DND-41 (cell line): ENCODE results near the gene SAMD9.

ENCODE experiments used
- ATAC-seq: fragments of 200-7000 bp; cut with Tn5 transposase; 3 replicates; pipeline ENCODE4 v1.9.1; 2021; ENCODE audit warnings: low read depth; ENCODE audit not compliant: insufficient read depth
- DNase-seq: peaks from one replicate; pipeline ENCODE4 v3.0.0-alpha.2; 2020
- H2AFZ ChIP-seq: 2 replicates; pipeline ENCODE4 v1.6.0; 2012; ENCODE audit warnings: low read depth, low read length
- H3K27ac ChIP-seq: 2 replicates; pipeline ENCODE4 v1.5.1; 2012; ENCODE audit warnings: low read length, inconsistent platforms
- H3K27me3 ChIP-seq: fragments of 200-600 bp; sonication (generic); 2 replicates; pipeline ENCODE4 v1.6.0; 2012; ENCODE audit warnings: low read length, mild to moderate bottlenecking, inconsistent platforms; ENCODE audit not compliant: insufficient read depth, poor library complexity
- H3K36me3 ChIP-seq: 2 replicates; pipeline ENCODE4 v1.5.1; 2012; ENCODE audit warnings: low read length, inconsistent platforms; ENCODE audit not compliant: insufficient read depth
- H3K4me1 ChIP-seq: 2 replicates; pipeline ENCODE4 v1.5.1; 2012; ENCODE audit warnings: mild to moderate bottlenecking, low read length; ENCODE audit not compliant: insufficient read depth
- H3K4me2 ChIP-seq: 2 replicates; pipeline ENCODE4 v1.6.0; 2012; ENCODE audit warnings: mild to moderate bottlenecking, moderate library complexity, low read length, inconsistent platforms; ENCODE audit not compliant: insufficient read depth
- H3K4me3 ChIP-seq, 2 experiments: fragments of 200-600 bp in 1 of 2; shearing (Covaris generic) in 1 of 2; 2 replicates each; pipeline ENCODE4 v1.5.1; 2012 to 2016; ENCODE audit warnings: inconsistent platforms in 2 of 2, low read length in 2 of 2, mild to moderate bottlenecking in 2 of 2, low read depth in 1 of 2, moderate library complexity in 1 of 2
- H3K79me2 ChIP-seq: 2 replicates; pipeline ENCODE4 v1.6.0; 2012; ENCODE audit warnings: low read length, inconsistent platforms; ENCODE audit not compliant: insufficient read depth
- H3K9ac ChIP-seq: 2 replicates; pipeline ENCODE4 v1.6.0; 2012; ENCODE audit warnings: low read depth, mild to moderate bottlenecking, inconsistent platforms, low read length, moderate library complexity
- H3K9me3 ChIP-seq: 2 replicates; pipeline ENCODE4 v1.5.1; 2012; ENCODE audit warnings: low read length, moderate library complexity, mild to moderate bottlenecking, inconsistent platforms; ENCODE audit not compliant: insufficient read depth, severe bottlenecking
- H4K20me1 ChIP-seq: 2 replicates; pipeline ENCODE4 v1.6.0; 2012; ENCODE audit warnings: low read length; ENCODE audit not compliant: insufficient read depth
- EZH2 ChIP-seq: IDR thresholded peaks from 3 replicates; pipeline ENCODE4 v1.6.1; 2012; ENCODE audit warnings: borderline replicate concordance, low read depth, mild to moderate bottlenecking, moderate library complexity, low read length, inconsistent platforms; ENCODE audit not compliant: severe bottlenecking
- TF ChIP-seq, protein P1 (sequence below): IDR thresholded peaks from 2 replicates; pipeline ENCODE4 v1.5.1; 2012; ENCODE audit warnings: borderline replicate concordance, low read length, moderate library complexity, mild to moderate bottlenecking; ENCODE audit not compliant: poor library complexity, severe bottlenecking; ENCODE audit errors: extremely low read depth

SAMD9 gene

DNA sequence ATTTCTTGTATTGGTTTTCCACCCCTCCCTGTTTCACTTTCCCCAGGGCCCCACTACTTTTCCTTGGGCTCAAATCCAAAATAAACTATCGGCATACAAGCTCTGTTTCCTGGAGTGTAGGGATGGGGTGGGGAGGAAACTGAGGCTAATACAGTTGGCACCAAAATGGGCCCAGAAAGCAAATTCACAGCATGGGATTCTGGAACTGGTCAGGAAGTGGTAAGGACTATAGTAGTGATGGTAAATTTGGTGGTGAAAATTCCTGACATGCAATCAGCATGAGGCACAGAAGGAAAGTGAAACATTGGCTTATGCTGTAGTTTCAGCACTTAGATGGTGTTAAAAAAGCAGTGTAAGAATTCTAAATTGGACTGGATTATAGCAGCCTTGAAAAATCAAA lies 39.1 kb upstream of the SAMD9 start:
- H3K4me2 ChIP-seq: no peak overlapping the region
- no peak overlapping the region for H3K9ac ChIP-seq
- TF ChIP-seq EZH2: no peak
- TF ChIP-seq, protein P1, sequence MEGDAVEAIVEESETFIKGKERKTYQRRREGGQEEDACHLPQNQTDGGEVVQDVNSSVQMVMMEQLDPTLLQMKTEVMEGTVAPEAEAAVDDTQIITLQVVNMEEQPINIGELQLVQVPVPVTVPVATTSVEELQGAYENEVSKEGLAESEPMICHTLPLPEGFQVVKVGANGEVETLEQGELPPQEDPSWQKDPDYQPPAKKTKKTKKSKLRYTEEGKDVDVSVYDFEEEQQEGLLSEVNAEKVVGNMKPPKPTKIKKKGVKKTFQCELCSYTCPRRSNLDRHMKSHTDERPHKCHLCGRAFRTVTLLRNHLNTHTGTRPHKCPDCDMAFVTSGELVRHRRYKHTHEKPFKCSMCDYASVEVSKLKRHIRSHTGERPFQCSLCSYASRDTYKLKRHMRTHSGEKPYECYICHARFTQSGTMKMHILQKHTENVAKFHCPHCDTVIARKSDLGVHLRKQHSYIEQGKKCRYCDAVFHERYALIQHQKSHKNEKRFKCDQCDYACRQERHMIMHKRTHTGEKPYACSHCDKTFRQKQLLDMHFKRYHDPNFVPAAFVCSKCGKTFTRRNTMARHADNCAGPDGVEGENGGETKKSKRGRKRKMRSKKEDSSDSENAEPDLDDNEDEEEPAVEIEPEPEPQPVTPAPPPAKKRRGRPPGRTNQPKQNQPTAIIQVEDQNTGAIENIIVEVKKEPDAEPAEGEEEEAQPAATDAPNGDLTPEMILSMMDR: no peak
- H4K20me1 ChIP-seq: no peaks in the 10 kb centered on the region
- ATAC-seq (no peak), DNase-seq (no peak)
- H3K79me2 ChIP-seq: no peaks in the 10 kb centered on the region
- H3K36me3 ChIP-seq: no peaks in the 10 kb centered on the region
- no peak overlapping the region for H3K27ac ChIP-seq
- no peak overlapping the region for H3K4me3 ChIP-seq
- no peaks in the 10 kb centered on the region for H3K4me1 ChIP-seq
- H3K27me3 ChIP-seq: peaks cover 4% of the 10 kb centered on the region
- peaks cover 9% of the 10 kb centered on the region for H3K9me3 ChIP-seq
- H2AFZ ChIP-seq: no peak overlapping the region

DNA sequence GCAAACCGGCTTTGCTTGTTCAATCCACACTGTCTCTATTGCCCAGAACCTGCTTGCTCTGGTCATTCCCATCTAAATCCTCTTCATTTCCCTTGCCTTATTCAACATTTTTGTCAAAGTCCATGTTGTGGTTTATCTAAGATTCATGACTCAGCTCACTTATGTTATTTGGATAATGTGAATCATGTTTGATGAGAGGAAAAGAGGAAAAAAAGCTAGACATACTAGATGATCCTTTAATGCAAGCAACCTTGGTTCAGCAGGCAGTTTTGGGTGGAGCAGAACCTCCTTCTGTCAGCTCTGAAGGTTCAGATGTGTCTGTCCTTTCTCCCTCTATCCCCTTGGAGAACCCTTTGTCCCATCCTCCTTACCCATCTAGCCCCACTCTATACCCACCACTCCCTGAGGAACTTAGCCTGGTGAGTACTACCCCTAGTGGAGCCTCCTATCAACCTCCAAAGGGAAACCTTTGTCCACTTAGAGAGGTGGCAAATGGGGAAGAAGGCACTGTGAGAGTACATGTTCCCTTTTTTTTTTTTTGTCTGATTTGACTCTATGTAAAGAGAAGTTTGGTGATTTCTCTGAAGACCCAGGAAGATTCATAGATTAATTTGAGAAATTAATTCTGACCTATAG lies 32.5 kb upstream of the SAMD9 start:
- Histone ChIP-seq H3K36me3 (no peaks in the 10 kb centered on the region), H3K9me3 (no peaks in the 10 kb centered on the region), H3K27me3 (no peaks in the 10 kb centered on the region), H3K9ac (no peak overlapping the region), H3K4me1 (peaks cover 27% of the 10 kb centered on the region), H4K20me1 (no peaks in the 10 kb centered on the region), H3K4me2 (no peak overlapping the region), H3K79me2 (peaks cover 22% of the 10 kb centered on the region), H2AFZ (0 out of 2 replicates have a peak overlapping the region, but pooled peaks have one; percentile 22), H3K4me3 (no peak overlapping the region), H3K27ac (no peak overlapping the region)
- ATAC-seq (no peak), DNase-seq (no peak)
- TF ChIP-seq, protein P1: no peak
- TF ChIP-seq EZH2: no peak

DNA sequence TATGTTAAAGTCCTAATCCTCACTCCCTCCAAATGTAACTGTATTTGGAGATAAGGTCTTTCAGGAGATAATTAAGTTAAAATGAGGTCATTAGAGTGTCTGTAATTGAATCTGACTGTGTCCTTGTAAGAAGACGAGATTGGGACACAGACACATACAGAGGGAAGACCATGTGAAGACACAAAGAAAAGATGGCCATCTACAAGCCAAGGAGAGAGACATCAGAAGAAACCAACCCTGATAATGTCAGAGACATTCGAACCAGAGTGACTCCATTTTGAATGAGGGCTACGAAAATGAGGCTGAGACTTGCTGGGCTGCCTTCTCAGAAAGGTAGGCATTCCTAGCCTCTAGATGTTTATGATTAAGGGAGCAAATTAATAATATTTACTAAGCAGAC lies 30.9 kb upstream of the SAMD9 start:
- H3K9ac ChIP-seq: peak overlapping the region; percentile 61
- peaks cover 22% of the 10 kb centered on the region for H3K79me2 ChIP-seq
- H3K27ac ChIP-seq: peak overlapping the region; percentile 81
- DNase-seq: no peak
- TF ChIP-seq EZH2: no peak
- TF ChIP-seq, protein P1: no peak
- no peaks in the 10 kb centered on the region for H4K20me1 ChIP-seq
- peaks cover 27% of the 10 kb centered on the region for H3K4me1 ChIP-seq
- no peaks in the 10 kb centered on the region for H3K27me3 ChIP-seq
- no peak for ATAC-seq
- H3K4me2 ChIP-seq: peak overlapping the region; percentile 88
- peaks cover 13% of the 10 kb centered on the region for H3K36me3 ChIP-seq
- no peaks in the 10 kb centered on the region for H3K9me3 ChIP-seq
- peak overlapping the region; percentile 81 for H2AFZ ChIP-seq
- peak overlapping the region in 1 of 2 experiments; percentile 73; a peak in 2 of 4 replicates for H3K4me3 ChIP-seq

DNA sequence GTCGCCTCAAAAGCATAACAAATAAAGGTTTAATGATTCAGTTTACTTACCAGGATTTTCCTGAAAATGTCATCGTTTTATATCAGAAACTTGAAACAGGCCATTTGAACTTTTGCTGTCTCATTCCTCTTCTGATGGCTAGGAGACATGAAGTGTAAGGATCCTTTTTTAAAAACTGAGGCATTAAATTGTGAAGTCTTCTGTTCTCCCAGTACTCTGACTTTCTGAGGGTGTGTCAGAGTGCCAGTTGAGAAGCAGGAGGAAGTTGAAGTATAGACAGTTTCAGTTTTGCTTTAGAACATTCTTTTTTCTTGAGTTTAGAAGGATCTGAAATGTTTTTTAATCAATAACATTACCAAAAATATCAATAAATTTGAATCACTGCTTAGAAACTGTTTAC lies 30.4 kb upstream of the SAMD9 start, which contains the start of gene SAMD9L:
Gene SAMD9L (minus strand): TSS at position 242 of the 400 bp plus-strand sequence. CDS start 12,414 bp downstream, outside the sequence.
- peak within 1 kb of the TSS; percentile 88 for H3K4me2 ChIP-seq
- H3K79me2 ChIP-seq: peaks cover 22% of the 10 kb centered on the region
- no peaks in the 10 kb centered on the region for H3K27me3 ChIP-seq
- peak within 1 kb of the TSS; percentile 81 for H3K27ac ChIP-seq
- H3K4me1 ChIP-seq: peaks cover 27% of the 10 kb centered on the region
- ATAC-seq: peak; percentile 66
- no peak for TF ChIP-seq EZH2
- TF ChIP-seq, protein P1: no peak
- peak within 1 kb of the TSS; percentile 44 to 73 for H3K4me3 ChIP-seq
- no peaks in the 10 kb centered on the region for H4K20me1 ChIP-seq
- peak within 1 kb of the TSS; percentile 61 for H3K9ac ChIP-seq
- DNase-seq: peak; percentile 31
- H2AFZ ChIP-seq: peak within 1 kb of the TSS; percentile 81
- H3K36me3 ChIP-seq: peaks cover 19% of the 10 kb centered on the region
- no peaks in the 10 kb centered on the region for H3K9me3 ChIP-seq
